ENCODE results near the gene FKBP2.
A peak's percentile ranks its signal among the peaks of the same experiment; 100 is the strongest.

Gene FKBP2

GRCh38 chr11:64219354-64219684 lies 21.6 kb upstream of the FKBP2 start:
- no peak for DNase-seq (ENCODE audit: low read depth)

GRCh38 chr11:64219755-64220154 lies 21.1 kb upstream of the FKBP2 start:
- no peak for DNase-seq (ENCODE audit: low read depth)

GRCh38 chr11:64220271-64220670 lies 20.6 kb upstream of the FKBP2 start:
- DNase-seq (ENCODE audit: low read depth): no peak

- DNase-seq (ENCODE audit: low read depth): no peak
Measured at GRCh38 chr11:64220798-64221197, 20.1 kb upstream of the FKBP2 start.

GRCh38 chr11:64222651-64223000 lies 18.3 kb upstream of the FKBP2 start:
- no peak for DNase-seq (ENCODE audit: low read depth)

GRCh38 chr11:64223001-64223651 lies 17.8 kb upstream of the FKBP2 start:
- no peak for DNase-seq (ENCODE audit: low read depth)

GRCh38 chr11:64224151-64224890 lies 16.6 kb upstream of the FKBP2 start:
- no peak for DNase-seq (ENCODE audit: low read depth)

GRCh38 chr11:64224891-64225607 lies 15.8 kb upstream of the FKBP2 start:
- DNase-seq (ENCODE audit: low read depth): no peak

GRCh38 chr11:64225608-64226506 lies 15.0 kb upstream of the FKBP2 start, which contains the start of the genes NUDT22 and TRPT1:
TSS of gene NUDT22 (plus strand) at chr11:64226274. CDS start at chr11:64226653, 379 bp downstream.
TSS of gene TRPT1 (minus strand) at chr11:64226186. CDS start at chr11:64225860, 326 bp downstream.
- DNase-seq (ENCODE audit: low read depth): peak; percentile 47

- DNase-seq (ENCODE audit: low read depth): no peak
Measured at GRCh38 chr11:64226507-64227051, 14.3 kb upstream of the FKBP2 start.

GRCh38 chr11:64227405-64227956 lies 13.4 kb upstream of the FKBP2 start:
- DNase-seq (ENCODE audit: low read depth): no peak

- no peak for DNase-seq (ENCODE audit: low read depth)
Measured at GRCh38 chr11:64229090-64229743, 11.7 kb upstream of the FKBP2 start.

GRCh38 chr11:64229744-64230170 lies 11.1 kb upstream of the FKBP2 start:
- DNase-seq (ENCODE audit: low read depth): no peak

- peak; percentile 79 for DNase-seq (ENCODE audit: low read depth)
Measured at GRCh38 chr11:64230171-64230984, 10.5 kb upstream of the FKBP2 start, which contains the start of gene DNAJC4. TSS of gene DNAJC4 (plus strand) at chr11:64230548. CDS start at chr11:64230855, 307 bp downstream.

- DNase-seq (ENCODE audit: low read depth): no peak
Measured at GRCh38 chr11:64230985-64231365, 9.9 kb upstream of the FKBP2 start.

GRCh38 chr11:64231546-64231945 lies 9.3 kb upstream of the FKBP2 start:
- no peak for DNase-seq (ENCODE audit: low read depth)

GRCh38 chr11:64232182-64232966 lies 8.5 kb upstream of the FKBP2 start:
- DNase-seq (ENCODE audit: low read depth): no peak

- DNase-seq (ENCODE audit: low read depth): no peak
Measured at GRCh38 chr11:64232967-64233315, 8.0 kb upstream of the FKBP2 start.

GRCh38 chr11:64233913-64234586 lies 6.8 kb upstream of the FKBP2 start, which contains the start of gene VEGFB:
TSS of gene VEGFB (plus strand) at chr11:64234584. CDS start at chr11:64234834, 250 bp downstream.
- no peak for DNase-seq (ENCODE audit: low read depth)

Measured in fibroblast of the conjunctiva (primary cell).